ENCODE results near the gene ATOH8. TPM values are rescaled to one million over a fixed set of nuclear protein-coding genes. Genes with fewer than 3 reads are reported as not detected.
A peak's percentile ranks its signal among the peaks of the same experiment; 100 is the strongest.

ATOH8 gene
- total and polyA plus RNA-seq, 10 of the 15 experiments (the other 5 are each of a cell fraction or from before 2014, with no cell fraction given) = 0.03 to 0.60 TPM; not detected in 8

DNA sequence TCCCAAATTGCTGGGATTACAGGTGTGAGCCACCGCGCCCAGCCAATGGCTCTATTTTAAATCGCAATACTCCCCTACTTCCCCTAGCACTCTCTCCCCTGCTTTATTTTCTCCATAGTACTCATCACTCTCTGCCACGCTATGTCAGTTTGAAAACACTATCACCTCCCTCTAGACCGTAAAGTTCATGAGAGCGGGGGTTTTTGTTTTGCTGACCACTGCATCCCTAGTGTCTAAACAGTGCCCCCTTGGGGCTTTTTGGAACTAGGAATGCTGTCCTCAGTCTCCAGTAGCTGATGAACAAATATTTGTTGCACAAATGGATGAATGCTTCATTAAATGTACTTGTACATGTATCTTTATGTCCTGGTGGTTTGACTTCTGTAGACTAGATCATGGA lies 44.1 kb downstream of the ATOH8 start (continued):
- TF ChIP-seq, protein P1, sequence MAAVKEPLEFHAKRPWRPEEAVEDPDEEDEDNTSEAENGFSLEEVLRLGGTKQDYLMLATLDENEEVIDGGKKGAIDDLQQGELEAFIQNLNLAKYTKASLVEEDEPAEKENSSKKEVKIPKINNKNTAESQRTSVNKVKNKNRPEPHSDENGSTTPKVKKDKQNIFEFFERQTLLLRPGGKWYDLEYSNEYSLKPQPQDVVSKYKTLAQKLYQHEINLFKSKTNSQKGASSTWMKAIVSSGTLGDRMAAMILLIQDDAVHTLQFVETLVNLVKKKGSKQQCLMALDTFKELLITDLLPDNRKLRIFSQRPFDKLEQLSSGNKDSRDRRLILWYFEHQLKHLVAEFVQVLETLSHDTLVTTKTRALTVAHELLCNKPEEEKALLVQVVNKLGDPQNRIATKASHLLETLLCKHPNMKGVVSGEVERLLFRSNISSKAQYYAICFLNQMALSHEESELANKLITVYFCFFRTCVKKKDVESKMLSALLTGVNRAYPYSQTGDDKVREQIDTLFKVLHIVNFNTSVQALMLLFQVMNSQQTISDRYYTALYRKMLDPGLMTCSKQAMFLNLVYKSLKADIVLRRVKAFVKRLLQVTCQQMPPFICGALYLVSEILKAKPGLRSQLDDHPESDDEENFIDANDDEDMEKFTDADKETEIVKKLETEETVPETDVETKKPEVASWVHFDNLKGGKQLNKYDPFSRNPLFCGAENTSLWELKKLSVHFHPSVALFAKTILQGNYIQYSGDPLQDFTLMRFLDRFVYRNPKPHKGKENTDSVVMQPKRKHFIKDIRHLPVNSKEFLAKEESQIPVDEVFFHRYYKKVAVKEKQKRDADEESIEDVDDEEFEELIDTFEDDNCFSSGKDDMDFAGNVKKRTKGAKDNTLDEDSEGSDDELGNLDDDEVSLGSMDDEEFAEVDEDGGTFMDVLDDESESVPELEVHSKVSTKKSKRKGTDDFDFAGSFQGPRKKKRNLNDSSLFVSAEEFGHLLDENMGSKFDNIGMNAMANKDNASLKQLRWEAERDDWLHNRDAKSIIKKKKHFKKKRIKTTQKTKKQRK (IDR thresholded peaks at IDR 0.05; ENCODE audit: low read depth, low read length) = no peak
- TF ChIP-seq CHD1 (IDR thresholded peaks at IDR 0.05; ENCODE audit: low read depth, low read length) (no peak), TCF12 (IDR thresholded peaks at IDR 0.05; ENCODE audit: low read depth, low read length) (no peak), CTCF (IDR thresholded peaks at IDR 0.05 in 2 of 3, conservative IDR thresholded peaks at IDR 0.05 in 1 of 3; ENCODE audit: control insufficient read depth in 2 of 3, extremely low read depth in 1 of 3, insufficient read depth in 1 of 3, low read depth in 3 of 3, low read length in 3 of 3) (peak in 2 of 3 experiments; percentile 8 to 27; a peak in 1 of 6 replicates), EGR1 (IDR thresholded peaks at IDR 0.05; ENCODE audit: borderline replicate concordance in 1 of 2, low read depth in 2 of 2, low read length in 2 of 2) (no peak)
- TF ChIP-seq, protein P2, sequence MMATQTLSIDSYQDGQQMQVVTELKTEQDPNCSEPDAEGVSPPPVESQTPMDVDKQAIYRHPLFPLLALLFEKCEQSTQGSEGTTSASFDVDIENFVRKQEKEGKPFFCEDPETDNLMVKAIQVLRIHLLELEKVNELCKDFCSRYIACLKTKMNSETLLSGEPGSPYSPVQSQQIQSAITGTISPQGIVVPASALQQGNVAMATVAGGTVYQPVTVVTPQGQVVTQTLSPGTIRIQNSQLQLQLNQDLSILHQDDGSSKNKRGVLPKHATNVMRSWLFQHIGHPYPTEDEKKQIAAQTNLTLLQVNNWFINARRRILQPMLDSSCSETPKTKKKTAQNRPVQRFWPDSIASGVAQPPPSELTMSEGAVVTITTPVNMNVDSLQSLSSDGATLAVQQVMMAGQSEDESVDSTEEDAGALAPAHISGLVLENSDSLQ (IDR thresholded peaks at IDR 0.05) = no peak
- TF ChIP-seq, protein P3, sequence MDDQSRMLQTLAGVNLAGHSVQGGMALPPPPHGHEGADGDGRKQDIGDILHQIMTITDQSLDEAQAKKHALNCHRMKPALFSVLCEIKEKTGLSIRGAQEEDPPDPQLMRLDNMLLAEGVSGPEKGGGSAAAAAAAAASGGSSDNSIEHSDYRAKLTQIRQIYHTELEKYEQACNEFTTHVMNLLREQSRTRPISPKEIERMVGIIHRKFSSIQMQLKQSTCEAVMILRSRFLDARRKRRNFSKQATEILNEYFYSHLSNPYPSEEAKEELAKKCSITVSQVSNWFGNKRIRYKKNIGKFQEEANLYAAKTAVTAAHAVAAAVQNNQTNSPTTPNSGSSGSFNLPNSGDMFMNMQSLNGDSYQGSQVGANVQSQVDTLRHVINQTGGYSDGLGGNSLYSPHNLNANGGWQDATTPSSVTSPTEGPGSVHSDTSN (IDR thresholded peaks at IDR 0.05; ENCODE audit: insufficient replicate concordance, low read depth, low read length) = no peak
